ENCODE data around the gene MACROH2A1.
"Not testable (repeated sequence)": the region's sequence is repeated elsewhere in the genome, so short reads cannot be mapped to it uniquely, and the experiment has no call there.

MACROH2A1 gene

GRCh38 chr5:135367076-135367475, 32.0 kb downstream of the MACROH2A1 start:
- Histone ChIP-seq H3K79me2 (ENCODE audit: control insufficient read depth, low read length) (peaks cover 42% of the 10 kb centered on the region), H3K4me3 (ENCODE audit: low read length) (no peak overlapping the region), H3K4me2 (ENCODE audit: low read length) (no peak overlapping the region), H3K27ac (ENCODE audit: low read depth, low read length) (no peak overlapping the region), H3K36me3 (ENCODE audit: control insufficient read depth, low read length) (peaks cover 91% of the 10 kb centered on the region), H3K9me3 (ENCODE audit: control insufficient read depth, insufficient read depth, low read length) (no peaks in the 10 kb centered on the region), H3K4me1 (ENCODE audit: control insufficient read depth, low read length) (peaks cover 3% of the 10 kb centered on the region; the same call in 1 of the 2 replicates), H3F3A (ENCODE audit: control insufficient read depth, insufficient read depth) (no peaks in the 10 kb centered on the region), H4K20me1 (ENCODE audit: control insufficient read depth, insufficient read depth, low read depth, low read length) (0 out of 2 replicates have a peak, but pooled peaks cover 2% of the 10 kb centered on the region), H3K9me2 (replicated peaks; ENCODE audit: control insufficient read depth, low read length) (no peaks in the 10 kb centered on the region), H3K27me3 (ENCODE audit: control insufficient read depth, low read length) (no peaks in the 10 kb centered on the region)
- TF ChIP-seq EZH2phosphoT487 (IDR thresholded peaks at IDR 0.05; ENCODE audit: borderline replicate concordance, low read length) (no peak), CTCF (IDR thresholded peaks at IDR 0.05; ENCODE audit: low read depth, low read length, poor library complexity, severe bottlenecking) (no peak)

GRCh38 chr5:135365281-135365680, 33.8 kb downstream of the MACROH2A1 start:
- peaks cover 28% of the 10 kb centered on the region for H3K79me2 ChIP-seq (ENCODE audit: control insufficient read depth, low read length)
- no peak overlapping the region for H3K4me2 ChIP-seq (ENCODE audit: low read length)
- H3K27ac ChIP-seq (ENCODE audit: low read depth, low read length): no peak overlapping the region
- no peaks in the 10 kb centered on the region for H3K9me2 ChIP-seq (replicated peaks; ENCODE audit: control insufficient read depth, low read length)
- H4K20me1 ChIP-seq (ENCODE audit: control insufficient read depth, insufficient read depth, low read depth, low read length): no peaks in the 10 kb centered on the region
- H3F3A ChIP-seq (ENCODE audit: control insufficient read depth, insufficient read depth): no peaks in the 10 kb centered on the region
- H3K4me3 ChIP-seq (ENCODE audit: low read length): no peak overlapping the region
- H3K36me3 ChIP-seq (ENCODE audit: control insufficient read depth, low read length): peaks cover 91% of the 10 kb centered on the region
- H3K4me1 ChIP-seq (ENCODE audit: control insufficient read depth, low read length): peaks cover 3% of the 10 kb centered on the region; the same call in 1 of the 2 replicates
- TF ChIP-seq CTCF (IDR thresholded peaks at IDR 0.05; ENCODE audit: low read depth, low read length, poor library complexity, severe bottlenecking) (no peak), EZH2phosphoT487 (IDR thresholded peaks at IDR 0.05; ENCODE audit: borderline replicate concordance, low read length) (no peak)
- no peaks in the 10 kb centered on the region for H3K27me3 ChIP-seq (ENCODE audit: control insufficient read depth, low read length)
- H3K9me3 ChIP-seq (ENCODE audit: control insufficient read depth, insufficient read depth, low read length): no peaks in the 10 kb centered on the region

GRCh38 chr5:135364421-135365262, 34.4 kb downstream of the MACROH2A1 start:
- peaks cover 90% of the 10 kb centered on the region for H3K36me3 ChIP-seq (ENCODE audit: control insufficient read depth, low read length)
- TF ChIP-seq EZH2phosphoT487 (IDR thresholded peaks at IDR 0.05; ENCODE audit: borderline replicate concordance, low read length) (no peak), CTCF (IDR thresholded peaks at IDR 0.05; ENCODE audit: low read depth, low read length, poor library complexity, severe bottlenecking) (no peak)
- no peaks in the 10 kb centered on the region for H3K9me2 ChIP-seq (replicated peaks; ENCODE audit: control insufficient read depth, low read length)
- peaks cover 3% of the 10 kb centered on the region; the same call in 1 of the 2 replicates for H3K4me1 ChIP-seq (ENCODE audit: control insufficient read depth, low read length)
- no peaks in the 10 kb centered on the region for H4K20me1 ChIP-seq (ENCODE audit: control insufficient read depth, insufficient read depth, low read depth, low read length)
- no peak overlapping the region for H3K4me3 ChIP-seq (ENCODE audit: low read length)
- peaks cover 23% of the 10 kb centered on the region for H3K79me2 ChIP-seq (ENCODE audit: control insufficient read depth, low read length)
- H3K4me2 ChIP-seq (ENCODE audit: low read length): no peak overlapping the region
- H3F3A ChIP-seq (ENCODE audit: control insufficient read depth, insufficient read depth): no peaks in the 10 kb centered on the region
- no peaks in the 10 kb centered on the region for H3K27me3 ChIP-seq (ENCODE audit: control insufficient read depth, low read length)
- no peaks in the 10 kb centered on the region for H3K9me3 ChIP-seq (ENCODE audit: control insufficient read depth, insufficient read depth, low read length)
- H3K27ac ChIP-seq (ENCODE audit: low read depth, low read length): no peak overlapping the region

- peaks cover 16% of the 10 kb centered on the region for H3K79me2 ChIP-seq (ENCODE audit: control insufficient read depth, low read length)
- not testable (repeated sequence) for H3K4me2 ChIP-seq (ENCODE audit: low read length); H3K9me3 ChIP-seq (ENCODE audit: control insufficient read depth, insufficient read depth, low read length); H3K9me2 ChIP-seq (replicated peaks; ENCODE audit: control insufficient read depth, low read length); H3K4me1 ChIP-seq (ENCODE audit: control insufficient read depth, low read length); H3F3A ChIP-seq (ENCODE audit: control insufficient read depth, insufficient read depth); H3K27me3 ChIP-seq (ENCODE audit: control insufficient read depth, low read length); H4K20me1 ChIP-seq (ENCODE audit: control insufficient read depth, insufficient read depth, low read depth, low read length); H3K4me3 ChIP-seq (ENCODE audit: low read length); H3K27ac ChIP-seq (ENCODE audit: low read depth, low read length)
- H3K36me3 ChIP-seq (ENCODE audit: control insufficient read depth, low read length): peaks cover 83% of the 10 kb centered on the region
These were observed 35.7 kb downstream of the MACROH2A1 start for GRCh38 chr5:135363342-135363741.
